Dermis blood vessel endothelial cell (primary cell): ENCODE data around the gene CCDC196. TPM values are rescaled to one million over a fixed set of nuclear protein-coding genes. Genes with fewer than 3 reads are reported as not detected.
A peak's percentile ranks its signal among the peaks of the same experiment; 100 is the strongest.
"Not testable (repeated sequence)": the region's sequence is repeated elsewhere in the genome, so short reads cannot be mapped to it uniquely, and the experiment has no call there.

Experiments
- DNase-seq: peaks from one replicate; pipeline ENCODE4 v3.0.0; 2010
- total RNA-seq: library from RNA; depleted of rRNA; stranded (reverse); fragments of >200 nt; gene quantifications from 2 replicates; pipeline ENCODE4 v1.2.3, GENCODE V29; 2014

CCDC196 gene
- total RNA-seq, 1 donor from 2014 or later = not detected

DNA sequence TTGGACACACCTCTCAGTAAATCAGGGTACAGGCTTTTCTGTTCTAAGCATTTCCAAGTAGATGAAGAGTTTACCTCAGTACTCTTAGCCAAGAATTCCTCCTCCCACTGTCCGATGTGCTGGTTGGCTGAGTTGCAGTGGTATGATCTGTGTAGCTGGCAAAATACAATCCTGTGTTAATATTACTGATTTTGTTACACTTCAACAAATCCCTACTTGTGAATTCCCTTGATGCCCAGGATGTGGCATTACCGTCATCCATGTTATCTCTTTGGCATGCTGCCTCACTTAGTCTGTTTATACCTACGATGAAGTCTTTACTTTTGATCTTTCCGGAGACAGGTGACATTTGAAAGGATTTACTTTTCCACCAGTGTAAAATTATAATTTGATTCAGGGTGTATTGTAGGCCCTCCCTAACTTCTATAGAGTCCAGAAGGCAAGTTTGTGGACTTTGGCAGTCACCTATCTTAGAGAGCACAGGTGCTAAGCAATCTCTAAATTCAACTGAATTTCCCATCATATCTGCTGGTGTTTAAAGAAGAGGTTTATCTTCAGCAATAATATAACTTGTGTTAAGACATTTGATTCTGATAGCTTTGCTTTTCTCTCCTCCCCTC lies 10.1 kb downstream of the CCDC196 start:
- DNase-seq = no peak

DNA sequence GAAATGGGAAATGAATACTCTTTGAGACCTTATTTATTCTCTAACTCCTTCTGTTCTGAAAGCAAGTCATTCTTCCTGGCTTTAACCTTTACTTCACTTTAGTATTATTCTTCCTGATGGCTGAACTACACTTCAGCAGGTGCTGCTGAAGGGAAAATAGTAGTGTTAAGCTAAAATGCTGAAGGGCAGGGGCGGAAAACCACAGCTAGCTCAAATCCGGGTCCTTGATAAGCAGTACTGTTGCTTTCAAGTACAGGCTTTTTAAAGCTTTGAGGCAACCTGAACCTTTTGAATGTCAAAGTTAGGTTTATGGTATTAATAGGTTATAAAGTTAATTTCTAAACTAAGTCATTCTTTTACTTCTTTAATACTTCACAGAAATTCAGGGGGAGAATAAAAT lies 10.7 kb downstream of the CCDC196 start:
- DNase-seq = no peak

DNA sequence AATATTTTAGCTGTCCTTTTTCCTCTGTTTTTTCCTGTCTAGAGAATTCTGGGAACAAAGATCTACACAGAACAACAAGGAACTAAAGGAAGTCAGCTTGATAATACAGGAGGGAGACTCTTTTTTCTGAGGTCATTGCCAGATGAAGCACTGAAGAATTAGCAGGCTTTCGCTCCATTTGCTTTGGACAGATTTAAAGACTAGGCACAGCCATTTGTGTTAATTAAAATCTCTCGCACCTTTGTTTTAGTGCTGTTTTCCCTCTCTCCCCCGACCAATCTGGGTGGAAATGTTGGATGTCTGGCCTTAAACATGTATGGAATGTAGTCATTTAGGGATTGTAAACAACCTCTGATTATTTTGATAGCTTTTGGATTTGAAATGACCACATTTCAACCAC lies 12.1 kb downstream of the CCDC196 start:
- no peak for DNase-seq

DNA sequence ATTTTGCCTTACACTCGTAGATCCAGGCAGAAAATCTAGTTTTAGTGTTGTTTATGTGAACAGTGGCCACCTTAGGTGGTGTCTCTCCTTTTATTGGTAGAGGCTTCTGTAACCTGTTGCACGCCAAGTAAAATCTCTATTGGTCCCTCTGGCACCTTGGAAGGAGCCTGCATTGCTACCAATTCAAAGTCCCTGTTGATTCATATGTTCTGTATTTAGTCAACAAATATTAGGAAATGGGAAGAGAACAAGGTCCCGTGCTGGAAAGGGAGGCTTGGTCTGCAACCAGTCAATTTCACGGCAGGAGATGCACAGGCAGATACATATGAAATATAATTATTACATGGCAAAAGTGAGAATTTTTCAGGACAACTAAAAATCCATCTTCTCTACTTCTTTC lies 15.4 kb downstream of the CCDC196 start:
- DNase-seq = no peak

DNA sequence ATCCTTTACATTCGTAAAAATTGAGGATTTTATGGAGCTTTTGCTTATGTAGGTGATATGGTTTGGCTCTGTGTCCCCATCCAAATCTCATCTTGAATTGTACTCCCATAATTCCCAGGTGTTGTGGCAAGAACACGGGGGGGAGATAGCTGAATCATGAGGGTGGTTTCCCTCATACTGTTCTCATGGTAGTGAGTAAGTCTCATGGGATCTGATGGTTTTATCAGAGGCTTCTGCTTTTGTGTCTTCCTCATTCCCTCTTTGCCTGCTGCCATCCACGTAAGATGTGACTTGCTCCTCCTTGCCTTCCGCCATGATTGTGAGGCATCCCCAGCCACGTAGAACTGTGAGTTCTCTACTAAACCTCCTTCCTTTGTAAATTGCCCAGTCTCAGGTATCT lies 16.7 kb downstream of the CCDC196 start:
- DNase-seq = not testable (repeated sequence)

DNA sequence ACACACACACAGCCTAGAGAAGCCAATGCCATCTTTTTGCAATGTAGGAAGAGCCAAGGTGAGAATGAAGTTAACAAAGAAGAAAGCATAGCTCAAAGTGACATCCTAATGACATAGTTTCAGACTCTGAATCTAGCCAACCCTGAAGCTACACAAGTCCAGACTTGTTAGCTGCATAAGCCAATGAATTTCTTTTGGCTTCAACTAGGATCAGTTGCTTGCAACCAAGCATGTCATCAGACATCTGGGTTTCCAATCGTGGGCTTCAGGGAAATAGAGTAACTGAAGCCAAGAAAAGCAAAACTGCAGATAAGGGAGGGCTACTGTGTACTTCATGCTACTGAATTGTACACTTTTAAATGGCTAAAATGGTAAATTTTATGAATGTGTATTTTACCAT lies 17.4 kb downstream of the CCDC196 start:
- no peak for DNase-seq

DNA sequence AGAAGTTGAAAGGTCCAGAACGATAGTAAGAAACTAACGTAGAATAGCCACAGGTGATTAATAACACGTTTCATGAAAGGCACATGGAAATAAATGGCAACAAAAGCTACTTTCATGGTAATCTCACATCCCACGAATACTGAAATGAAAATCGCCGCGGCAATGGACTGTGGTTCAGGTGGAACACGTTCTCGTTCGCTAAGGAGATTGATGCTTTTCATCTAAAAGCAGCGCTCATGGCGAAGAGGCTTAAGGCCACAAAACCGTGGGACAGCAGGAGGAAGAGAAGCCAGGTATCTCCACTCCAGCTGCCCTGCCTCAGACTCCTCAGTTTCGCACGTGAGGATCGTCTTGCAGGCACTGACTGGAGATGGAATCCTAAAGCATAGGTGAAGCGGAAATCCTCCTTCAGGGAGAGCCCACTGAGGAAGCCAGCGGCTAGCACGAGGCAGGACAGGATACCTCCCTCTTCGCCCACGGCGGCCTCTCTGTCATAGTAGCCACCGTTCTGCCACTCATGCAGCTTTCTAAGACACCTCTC lies 21.1 kb downstream of the CCDC196 start:
- no peak for DNase-seq

DNA sequence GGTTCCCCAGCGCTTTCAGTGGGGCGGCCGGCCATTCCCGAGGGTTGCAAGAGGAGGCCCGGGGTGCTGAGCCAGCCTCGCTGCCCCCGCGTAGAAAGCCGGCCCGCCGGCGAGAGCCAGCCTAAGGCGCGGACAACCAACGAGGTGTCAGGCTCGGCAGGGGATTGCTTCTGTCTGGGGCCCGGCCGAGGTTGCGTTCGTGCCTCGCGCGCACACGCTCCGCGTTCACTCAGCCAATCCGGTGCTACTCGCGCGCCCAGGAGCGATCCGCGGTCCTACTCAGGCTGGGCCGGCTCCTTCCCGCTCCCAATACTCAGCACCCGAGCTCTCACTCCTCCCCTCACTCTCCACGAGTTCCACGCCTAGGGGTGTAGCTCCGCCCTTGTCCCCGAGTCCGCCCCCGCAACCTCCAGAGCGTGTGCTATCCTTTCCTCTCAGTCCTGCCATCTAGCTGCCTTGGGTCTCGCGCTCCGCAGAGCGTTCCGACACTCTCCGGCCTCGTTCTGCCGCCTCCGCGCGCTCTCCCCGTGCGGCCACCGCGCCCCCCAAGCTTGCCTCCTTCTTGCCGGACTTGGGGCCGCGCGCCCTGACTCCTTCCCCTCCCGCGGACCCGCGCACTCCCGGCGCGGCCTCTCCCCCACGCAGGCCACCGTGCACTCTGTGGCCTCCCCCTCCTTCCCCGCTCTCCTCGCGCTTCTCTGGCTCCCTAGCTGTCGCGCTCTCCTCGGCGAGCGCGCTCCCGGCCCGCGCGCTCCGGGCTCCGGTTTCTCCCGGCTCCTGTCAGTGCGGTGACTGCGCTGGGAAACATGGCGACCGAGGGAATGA lies 21.8 kb downstream of the CCDC196 start, which contains the start of gene GPHN:
Gene GPHN, plus strand, starts transcription at position 426 of the 825 bp plus-strand sequence.
- peak; percentile 98 for DNase-seq

DNA sequence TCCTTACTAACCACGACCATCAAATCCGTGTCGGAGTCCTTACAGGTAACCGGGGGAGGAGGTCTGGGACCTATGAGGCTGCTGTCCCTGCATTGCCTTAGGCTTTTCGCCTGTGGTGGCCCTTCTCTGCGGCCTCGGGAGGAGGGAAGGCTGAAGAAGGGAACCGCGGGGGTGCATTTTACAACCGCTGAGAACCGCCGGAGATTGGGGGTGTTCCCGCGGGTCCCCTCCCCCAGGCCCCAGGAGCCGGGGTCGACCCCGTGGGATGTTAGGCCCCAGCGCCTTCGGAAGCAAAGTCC lies 22.3 kb downstream of the CCDC196 start:
- DNase-seq = no peak

DNA sequence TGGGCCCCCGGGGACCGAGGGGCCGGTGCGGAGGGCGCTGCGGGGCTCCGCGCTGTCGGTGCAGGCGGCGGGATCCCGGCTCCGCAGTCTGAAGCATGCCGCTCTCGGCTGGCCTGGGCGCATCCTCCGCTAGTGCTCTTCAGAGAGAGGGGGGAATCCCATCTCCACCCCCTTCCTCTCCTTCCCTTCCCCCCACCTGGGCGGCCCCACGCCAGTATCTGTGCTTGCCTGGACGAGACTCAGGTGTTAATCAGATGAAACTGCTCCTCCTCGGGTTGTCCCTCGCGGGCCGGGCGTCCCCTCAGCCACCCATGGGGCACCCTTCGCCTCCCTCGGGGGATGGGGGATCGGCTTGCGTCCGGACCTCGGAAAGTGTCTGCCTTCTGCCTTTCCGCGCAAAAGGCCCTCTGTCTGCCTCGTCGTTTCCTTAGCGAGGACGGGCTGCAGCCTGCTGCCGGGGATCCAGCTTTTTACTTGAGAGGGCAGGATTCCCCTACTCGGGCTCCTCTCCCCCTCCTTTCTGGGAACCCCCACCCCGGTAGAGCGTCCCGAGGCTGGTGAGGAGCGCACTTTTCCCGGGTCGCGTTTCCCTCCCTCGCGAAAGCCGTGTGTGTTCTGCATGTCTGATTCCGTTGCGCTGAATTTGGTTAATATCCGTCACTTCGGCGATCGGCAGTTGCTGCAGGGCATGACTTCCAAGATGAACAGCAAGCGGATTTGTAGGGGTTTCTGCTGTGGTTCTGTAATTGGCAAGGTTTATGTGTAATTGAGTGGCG lies 22.9 kb downstream of the CCDC196 start:
- DNase-seq = peak; percentile 45

DNA sequence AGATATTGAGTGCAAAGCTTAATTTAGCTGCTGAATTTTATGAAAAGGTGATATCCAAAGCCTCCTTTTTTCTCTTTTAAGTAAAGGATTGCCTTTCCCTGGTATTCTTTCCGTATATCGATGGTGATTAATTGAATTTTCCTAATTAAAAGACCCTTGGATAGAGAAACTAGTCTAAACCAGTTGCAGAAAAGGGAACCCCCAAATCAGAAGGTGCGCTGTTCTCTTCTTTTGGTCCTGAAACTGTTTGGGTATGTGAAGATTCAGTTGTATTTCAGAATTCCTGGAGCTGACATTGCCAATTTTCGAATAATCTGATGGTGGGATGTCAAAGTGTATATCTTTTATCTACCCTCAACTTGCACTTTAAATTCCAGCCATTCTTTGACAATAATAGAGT lies 23.7 kb downstream of the CCDC196 start:
- peak; percentile 12 for DNase-seq

DNA sequence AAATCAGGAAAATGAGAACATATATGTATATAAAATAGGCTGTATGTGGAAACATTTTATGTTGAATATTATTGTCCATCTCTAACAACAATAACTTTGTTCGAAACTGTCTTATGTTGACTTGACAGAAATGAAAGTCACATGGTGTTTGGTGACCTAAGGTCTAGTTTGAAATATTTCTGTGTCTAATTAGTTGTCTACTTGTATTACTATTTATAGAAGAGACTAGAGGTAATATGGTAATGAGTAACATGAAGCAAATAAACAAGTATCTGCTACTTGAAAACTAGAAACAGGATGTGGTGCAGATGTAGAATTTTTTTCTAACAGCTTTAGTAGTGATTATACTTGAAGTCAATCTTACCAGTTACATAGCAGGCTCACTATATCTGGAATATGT lies 25.7 kb downstream of the CCDC196 start:
- no peak for DNase-seq

DNA sequence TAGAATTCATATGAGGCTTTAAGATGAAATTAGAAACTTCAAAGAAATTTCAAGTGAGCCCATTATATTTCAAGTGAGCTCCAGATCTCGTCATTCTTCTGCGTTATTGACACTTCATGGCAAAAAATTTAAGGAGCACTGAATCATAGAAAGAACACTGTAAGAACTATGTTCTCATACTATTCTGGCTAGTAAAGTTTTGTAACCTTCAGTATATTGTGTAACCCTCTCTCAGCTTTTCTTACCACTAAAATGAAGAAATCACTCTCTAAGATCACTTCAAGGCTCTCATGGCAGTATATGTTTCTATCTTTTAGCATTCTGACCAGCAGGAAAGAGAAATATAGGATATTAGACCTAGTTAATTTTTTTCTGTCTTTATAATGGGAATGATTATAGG lies 28.0 kb downstream of the CCDC196 start:
- no peak for DNase-seq

DNA sequence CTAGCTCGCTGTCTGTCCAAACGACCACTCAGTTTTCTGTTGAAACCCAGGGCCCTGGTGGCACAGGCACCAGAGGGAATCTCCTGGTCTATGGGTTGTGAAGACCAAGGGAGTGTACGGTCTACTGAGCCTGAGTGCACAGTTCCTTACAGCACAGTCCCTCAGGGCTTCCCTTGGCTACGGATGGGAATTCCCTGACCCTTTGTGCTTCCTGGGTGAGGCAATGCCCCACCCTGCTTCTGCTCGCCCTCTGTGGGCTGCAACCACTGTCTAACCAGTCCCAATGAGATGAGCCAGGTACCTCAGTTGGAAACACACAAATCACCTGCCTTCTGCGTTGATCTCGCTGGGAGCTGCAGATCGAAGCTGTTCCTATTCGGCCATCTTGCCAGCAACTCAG lies 44.4 kb downstream of the CCDC196 start:
- DNase-seq = no peak

DNA sequence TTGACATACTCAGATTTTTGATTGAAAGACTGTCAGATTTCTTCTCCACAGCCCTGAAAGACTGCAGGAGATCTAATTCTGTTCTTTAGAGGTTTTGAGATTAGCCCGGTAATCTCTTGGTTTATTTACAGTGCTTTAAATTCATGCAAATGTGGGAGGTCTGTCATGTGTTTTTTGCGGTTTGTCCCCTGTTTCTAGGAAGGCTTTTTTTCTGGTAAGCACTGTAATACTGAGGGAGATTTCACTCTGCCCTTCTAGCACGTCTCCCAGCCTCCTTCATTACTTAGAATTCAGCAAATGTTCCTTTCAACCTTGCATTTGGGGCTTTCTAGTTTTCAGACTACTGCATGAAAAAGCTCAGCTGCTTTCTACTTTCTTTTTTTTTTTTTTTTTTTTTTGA lies 52.9 kb downstream of the CCDC196 start:
- no peak for DNase-seq

DNA sequence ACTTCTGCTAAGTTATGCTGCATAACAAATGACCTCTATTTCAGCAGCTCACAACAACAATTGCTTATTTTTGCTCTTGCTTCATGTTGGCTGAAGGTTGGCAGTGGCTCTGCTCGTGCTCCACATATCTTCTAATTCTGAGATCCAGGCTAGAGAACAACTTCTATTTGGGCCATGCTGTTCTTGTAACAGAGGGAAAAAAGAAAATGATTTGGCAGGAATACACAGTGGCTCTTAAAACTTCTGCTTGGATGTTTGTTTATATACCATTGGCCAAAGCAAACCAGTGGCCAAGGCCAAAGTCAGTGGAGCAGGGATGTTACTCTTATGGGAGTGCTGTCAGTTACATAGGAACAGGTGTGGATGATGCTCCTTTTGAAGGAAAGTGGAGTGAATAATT lies 53.9 kb downstream of the CCDC196 start:
- no peak for DNase-seq

DNA sequence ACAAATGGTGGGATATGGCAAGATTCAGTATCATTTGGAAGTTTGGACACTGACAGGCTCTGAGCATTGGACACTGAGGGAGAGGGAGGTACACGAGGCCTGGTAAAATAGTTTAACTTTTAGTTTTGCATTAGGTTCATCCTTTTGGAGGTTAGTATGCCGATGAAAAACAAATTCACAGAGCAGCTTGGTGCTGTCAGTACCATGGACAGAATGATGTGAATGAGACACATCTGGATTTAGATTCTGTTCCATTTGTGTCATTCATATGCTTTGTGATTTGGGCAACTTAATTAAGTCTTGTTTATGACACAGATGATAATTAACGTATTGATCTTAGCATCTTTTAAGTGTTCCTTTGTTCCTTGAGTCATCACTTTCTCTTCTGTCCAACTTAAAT lies 55.5 kb downstream of the CCDC196 start:
- DNase-seq = no peak

DNA sequence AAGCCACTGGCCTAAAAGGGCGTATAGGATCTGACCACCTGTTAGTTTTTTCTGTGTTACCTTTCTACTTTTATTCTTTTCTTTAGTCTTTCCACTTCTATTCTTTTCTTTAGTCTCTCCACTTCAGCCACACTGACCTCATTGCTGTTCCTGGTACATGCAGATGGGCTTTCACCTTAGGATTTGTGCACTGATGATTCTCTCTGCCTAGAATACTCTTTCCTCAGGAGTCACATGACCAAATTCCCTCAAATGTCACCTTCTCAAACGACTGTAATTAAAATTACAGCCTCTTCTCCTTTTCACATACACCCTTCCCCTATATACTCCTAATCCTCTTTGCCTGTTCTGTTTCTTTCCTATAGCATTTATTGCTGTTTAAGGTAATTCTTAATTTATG lies 57.8 kb downstream of the CCDC196 start:
- no peak for DNase-seq

DNA sequence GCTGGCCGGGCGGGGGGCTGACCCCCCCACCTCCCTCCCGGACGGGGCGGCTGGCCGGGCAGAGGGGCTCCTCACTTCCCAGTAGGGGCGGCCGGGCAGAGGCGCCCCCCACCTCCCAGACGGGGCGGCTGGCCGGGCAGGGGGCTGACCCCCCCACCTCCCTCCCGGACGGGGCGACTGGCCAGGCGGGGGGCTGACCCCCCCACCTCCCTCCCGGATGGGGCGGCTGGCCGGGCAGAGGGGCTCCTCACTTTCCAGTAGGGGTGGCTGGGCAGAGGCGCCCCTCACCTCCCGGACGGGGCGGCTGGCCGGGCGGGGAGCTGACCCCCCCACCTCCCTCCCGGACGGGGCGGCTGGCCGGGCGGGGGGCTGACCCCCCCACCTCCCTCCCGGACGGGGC lies 59.0 kb downstream of the CCDC196 start:
- not testable (repeated sequence) for DNase-seq

DNA sequence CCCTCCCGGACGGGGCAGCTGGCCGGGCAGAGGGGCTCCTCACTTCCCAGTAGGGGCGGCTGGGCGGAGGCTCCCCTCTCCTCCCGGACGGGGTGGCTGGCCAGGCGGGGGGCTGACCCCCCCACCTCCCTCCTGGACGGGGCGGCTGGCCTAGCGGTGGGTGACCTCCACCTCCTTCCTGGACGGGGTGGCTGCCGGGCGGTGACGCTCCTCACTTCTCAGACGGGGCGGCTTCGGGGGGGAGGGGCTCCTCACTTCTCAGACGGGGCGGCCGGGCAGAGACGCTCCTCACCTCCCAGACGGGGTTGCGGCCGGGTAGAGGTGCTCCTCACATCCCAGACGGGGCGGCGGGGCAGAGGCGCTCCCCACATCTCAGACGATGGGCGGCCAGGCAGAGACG lies 59.6 kb downstream of the CCDC196 start:
- not testable (repeated sequence) for DNase-seq
